ENCODE results near the gene TTC9B.
"Not testable (repeated sequence)": the region's sequence is repeated elsewhere in the genome, so short reads cannot be mapped to it uniquely, and the experiment has no call there.

TTC9B gene

DNA sequence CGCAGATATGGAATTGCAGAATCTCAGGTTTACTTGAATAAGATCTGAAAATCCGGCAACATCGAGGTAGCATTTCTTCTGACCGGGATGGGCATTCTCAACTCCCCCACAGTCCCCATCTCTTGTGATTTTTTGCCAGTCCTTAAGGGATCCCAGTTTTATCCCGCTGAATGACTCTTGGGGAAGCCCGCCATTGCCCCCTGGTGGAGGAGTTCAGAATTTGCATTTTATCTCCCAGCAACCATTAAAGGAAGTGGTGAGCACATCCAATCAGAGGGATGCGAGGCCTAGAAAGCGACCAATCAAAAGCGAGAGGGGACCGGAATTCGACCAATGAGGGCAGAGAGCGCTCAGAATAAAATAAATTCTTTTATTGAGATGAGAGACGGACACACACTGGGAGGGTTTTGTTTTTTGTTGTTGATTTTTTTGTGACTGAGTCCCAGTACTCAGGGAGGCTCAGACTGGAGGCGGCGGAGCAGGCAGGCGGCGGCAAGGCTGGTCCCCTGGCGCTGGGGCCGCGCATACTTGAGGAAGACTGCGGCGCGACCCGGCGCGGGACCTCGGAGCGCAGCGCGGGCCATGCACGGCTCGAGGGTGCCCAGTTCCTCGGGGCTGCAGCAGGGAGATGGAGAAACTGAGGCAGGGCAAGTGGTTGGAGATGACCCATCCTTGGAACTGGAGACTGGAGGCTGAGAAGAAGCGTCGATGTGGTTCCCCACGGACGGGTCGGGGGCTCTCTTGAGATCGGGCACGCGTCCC is 3.9 kb upstream of the TTC9B start:
- no peaks in the 10 kb centered on the region for H3K9me2 ChIP-seq (replicated peaks; ENCODE audit: insufficient read depth, low read length)
- H2AFZ ChIP-seq (ENCODE audit: low read length), result peak overlapping the region; percentile 29; the same call in 1 of the 2 replicates
- H3K9me3 ChIP-seq (replicated peaks; ENCODE audit: insufficient read depth, low read length), result no peaks in the 10 kb centered on the region
- H3K4me2 ChIP-seq (ENCODE audit: low read depth, low read length), result peak overlapping the region; percentile 40; the same call in 1 of the 2 replicates
- H3K36me3 ChIP-seq (replicated peaks; ENCODE audit: insufficient read depth, low read length), result no peaks in the 10 kb centered on the region
- TF ChIP-seq CTCF (IDR thresholded peaks at IDR 0.05; ENCODE audit: low read length) (peak; percentile 88), EZH2phosphoT487 (IDR thresholded peaks at IDR 0.05; ENCODE audit: low read length) (no peak)
- H3K79me2 ChIP-seq (ENCODE audit: low read length), result no peaks in the 10 kb centered on the region
- H3K4me1 ChIP-seq (ENCODE audit: low read length), result no peaks in the 10 kb centered on the region
- peak overlapping the region; percentile 39; the same call in 1 of the 2 replicates for H3K4me3 ChIP-seq (ENCODE audit: low read length)
- peak overlapping the region; percentile 13; the same call in 1 of the 2 replicates for H3K9ac ChIP-seq (ENCODE audit: low read length)
- H3K27ac ChIP-seq (ENCODE audit: low read length), result no peak overlapping the region
- H4K20me1 ChIP-seq (ENCODE audit: insufficient read depth, low read length), result no peaks in the 10 kb centered on the region
- 0 out of 2 replicates have a peak, but pooled peaks cover 5% of the 10 kb centered on the region for H3K27me3 ChIP-seq (replicated peaks; ENCODE audit: insufficient read depth, low read length)
- peak; percentile 91 for DNase-seq
- no peaks in the 10 kb centered on the region for H3F3A ChIP-seq (ENCODE audit: insufficient read depth, low read length)

DNA sequence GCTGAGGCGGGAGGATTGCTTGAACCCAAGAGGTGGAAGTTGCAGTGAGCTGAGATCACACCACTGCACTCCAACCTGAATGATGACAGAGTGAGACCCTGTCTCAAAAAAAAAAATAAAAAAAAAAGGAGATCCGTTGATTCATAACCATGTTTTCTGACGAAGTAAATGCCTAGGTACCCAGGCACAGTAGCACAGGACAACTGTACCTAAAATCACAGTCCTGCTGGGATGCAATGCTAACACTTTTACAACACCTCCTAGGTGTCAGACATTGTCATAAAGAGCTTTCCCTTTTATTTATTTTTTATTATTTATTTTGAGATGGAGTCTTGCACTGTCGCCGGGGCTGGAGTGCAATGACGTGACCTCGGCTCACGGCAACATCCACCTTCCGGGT is 2.5 kb upstream of the TTC9B start:
- no peak overlapping the region for H3K9ac ChIP-seq (ENCODE audit: low read length)
- H3K9me2 ChIP-seq (replicated peaks; ENCODE audit: insufficient read depth, low read length), result no peaks in the 10 kb centered on the region
- no peaks in the 10 kb centered on the region for H3K27me3 ChIP-seq (replicated peaks; ENCODE audit: insufficient read depth, low read length)
- H3K4me2 ChIP-seq (ENCODE audit: low read depth, low read length), result no peak overlapping the region
- DNase-seq, result no peak
- no peak overlapping the region for H3K27ac ChIP-seq (ENCODE audit: low read length)
- no peaks in the 10 kb centered on the region for H3F3A ChIP-seq (ENCODE audit: insufficient read depth, low read length)
- H3K79me2 ChIP-seq (ENCODE audit: low read length), result no peaks in the 10 kb centered on the region
- no peaks in the 10 kb centered on the region for H3K36me3 ChIP-seq (replicated peaks; ENCODE audit: insufficient read depth, low read length)
- H3K4me3 ChIP-seq (ENCODE audit: low read length), result no peak overlapping the region
- H2AFZ ChIP-seq (ENCODE audit: low read length), result no peak overlapping the region
- no peaks in the 10 kb centered on the region for H3K9me3 ChIP-seq (replicated peaks; ENCODE audit: insufficient read depth, low read length)
- no peaks in the 10 kb centered on the region for H4K20me1 ChIP-seq (ENCODE audit: insufficient read depth, low read length)
- TF ChIP-seq EZH2phosphoT487 (IDR thresholded peaks at IDR 0.05; ENCODE audit: low read length), result no peak
- no peak for TF ChIP-seq CTCF (IDR thresholded peaks at IDR 0.05; ENCODE audit: low read length)
- TF ChIP-seq EZH2 (optimal IDR thresholded peaks at IDR 0.05; ENCODE audit: low read depth, low read length), result no peak
- no peaks in the 10 kb centered on the region for H3K4me1 ChIP-seq (ENCODE audit: low read length)

DNA sequence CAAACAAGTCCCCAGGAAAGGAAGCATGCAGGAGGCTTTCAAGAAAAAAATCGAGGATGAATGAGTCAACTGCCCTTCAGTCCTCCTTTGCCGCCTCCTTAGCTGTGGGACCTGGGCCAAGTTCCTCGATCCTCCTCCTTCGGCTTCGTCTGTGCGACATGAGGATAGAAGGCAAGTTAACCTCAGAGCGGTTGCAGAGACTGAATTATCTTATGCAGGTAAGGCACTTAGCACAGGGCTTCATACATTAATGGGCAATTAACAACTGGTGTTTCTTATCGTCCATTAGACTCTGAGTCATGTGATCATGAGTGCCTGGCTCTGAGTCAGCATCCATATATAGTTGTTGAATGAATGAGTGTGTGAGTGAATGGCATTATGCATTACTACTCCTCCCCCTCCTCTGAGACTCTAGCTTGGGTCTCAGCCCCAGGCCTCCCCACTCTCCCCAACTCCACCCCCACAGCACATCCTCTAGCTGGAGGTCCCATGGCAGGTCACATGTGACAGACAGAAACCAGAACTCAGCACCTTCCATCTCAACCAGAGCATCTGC is 1.6 kb upstream of the TTC9B start:
- Histone ChIP-seq H3K9me3 (replicated peaks; ENCODE audit: insufficient read depth, low read length) (no peaks in the 10 kb centered on the region), H3K27me3 (replicated peaks; ENCODE audit: insufficient read depth, low read length) (no peaks in the 10 kb centered on the region), H3K79me2 (ENCODE audit: low read length) (no peaks in the 10 kb centered on the region), H3K4me2 (ENCODE audit: low read depth, low read length) (no peak overlapping the region), H3F3A (ENCODE audit: insufficient read depth, low read length) (no peaks in the 10 kb centered on the region), H3K36me3 (replicated peaks; ENCODE audit: insufficient read depth, low read length) (no peaks in the 10 kb centered on the region), H4K20me1 (ENCODE audit: insufficient read depth, low read length) (no peaks in the 10 kb centered on the region), H3K9me2 (replicated peaks; ENCODE audit: insufficient read depth, low read length) (no peaks in the 10 kb centered on the region), H3K27ac (ENCODE audit: low read length) (no peak overlapping the region), H3K4me3 (ENCODE audit: low read length) (no peak overlapping the region), H3K9ac (ENCODE audit: low read length) (no peak overlapping the region), H2AFZ (ENCODE audit: low read length) (no peak overlapping the region), H3K4me1 (ENCODE audit: low read length) (no peaks in the 10 kb centered on the region)
- TF ChIP-seq EZH2 (optimal IDR thresholded peaks at IDR 0.05; ENCODE audit: low read depth, low read length) (no peak), EZH2phosphoT487 (IDR thresholded peaks at IDR 0.05; ENCODE audit: low read length) (no peak), CTCF (IDR thresholded peaks at IDR 0.05; ENCODE audit: low read length) (no peak)
- no peak for DNase-seq

DNA sequence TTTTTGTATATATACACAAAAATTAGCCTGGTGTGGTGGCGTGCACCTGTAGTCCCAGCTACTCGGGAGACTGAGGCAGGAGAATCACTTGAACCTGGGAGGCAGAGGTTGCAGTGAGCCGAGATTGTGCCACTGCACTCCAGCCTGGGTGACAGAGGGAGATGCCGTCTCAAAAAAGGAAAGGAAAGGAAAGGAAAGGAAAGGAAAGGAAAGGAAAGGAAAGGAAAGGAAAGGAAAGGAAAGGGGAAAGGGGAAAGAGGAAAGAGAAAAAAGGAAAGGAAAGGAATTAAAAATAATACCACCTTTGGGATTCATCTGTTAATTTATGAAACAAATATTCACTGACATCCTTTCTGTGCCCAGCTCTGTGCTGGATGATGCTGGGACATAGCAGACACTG is 845 bp upstream of the TTC9B start:
- H3K36me3 ChIP-seq (replicated peaks; ENCODE audit: insufficient read depth, low read length); H3K27me3 ChIP-seq (replicated peaks; ENCODE audit: insufficient read depth, low read length); H3K9me2 ChIP-seq (replicated peaks; ENCODE audit: insufficient read depth, low read length); H3K9me3 ChIP-seq (replicated peaks; ENCODE audit: insufficient read depth, low read length); H3K9ac ChIP-seq (ENCODE audit: low read length); H3K4me1 ChIP-seq (ENCODE audit: low read length); H3K4me3 ChIP-seq (ENCODE audit: low read length); H3K27ac ChIP-seq (ENCODE audit: low read length); H2AFZ ChIP-seq (ENCODE audit: low read length); H3F3A ChIP-seq (ENCODE audit: insufficient read depth, low read length); H4K20me1 ChIP-seq (ENCODE audit: insufficient read depth, low read length); H3K4me2 ChIP-seq (ENCODE audit: low read depth, low read length); DNase-seq; H3K79me2 ChIP-seq (ENCODE audit: low read length): not testable (repeated sequence)

Measured in MM.1S (cell line).